GM10266 (cell line): ENCODE results near the gene NRG3.

Source experiments
- DNase-seq: peaks from one replicate; pipeline ENCODE4 v3.0.0; 2012; ENCODE audit errors: extremely low spot score
- TF ChIP-seq, protein P1 (sequence below): IDR thresholded peaks from 2 replicates; pipeline ENCODE4 v1.5.1; 2012; ENCODE audit warnings: mild to moderate bottlenecking, low read depth; ENCODE audit not compliant: control insufficient read depth, insufficient read depth; ENCODE audit errors: missing control alignments

NRG3 gene

DNA sequence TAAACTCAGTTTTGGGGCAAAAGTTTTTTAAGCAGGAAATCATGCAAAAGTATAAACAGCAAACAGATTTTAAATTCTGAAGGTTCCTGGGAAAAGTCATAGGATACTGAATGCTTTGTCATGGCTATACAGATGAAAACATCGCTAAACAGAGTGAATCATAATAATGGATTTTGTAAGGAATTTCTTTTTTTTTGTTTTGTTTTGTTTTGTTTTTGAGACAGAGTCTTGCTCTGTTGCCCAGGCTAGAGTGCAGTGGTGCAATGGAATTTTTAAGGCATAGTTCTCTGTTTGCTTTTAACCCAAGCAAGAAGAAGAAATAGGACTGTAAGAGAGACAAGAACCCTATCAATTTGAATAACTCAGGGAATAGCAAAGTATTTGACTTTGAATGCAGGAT, 285.3 kb downstream of the NRG3 start:
- DNase-seq = no peak
- TF ChIP-seq, protein P1, sequence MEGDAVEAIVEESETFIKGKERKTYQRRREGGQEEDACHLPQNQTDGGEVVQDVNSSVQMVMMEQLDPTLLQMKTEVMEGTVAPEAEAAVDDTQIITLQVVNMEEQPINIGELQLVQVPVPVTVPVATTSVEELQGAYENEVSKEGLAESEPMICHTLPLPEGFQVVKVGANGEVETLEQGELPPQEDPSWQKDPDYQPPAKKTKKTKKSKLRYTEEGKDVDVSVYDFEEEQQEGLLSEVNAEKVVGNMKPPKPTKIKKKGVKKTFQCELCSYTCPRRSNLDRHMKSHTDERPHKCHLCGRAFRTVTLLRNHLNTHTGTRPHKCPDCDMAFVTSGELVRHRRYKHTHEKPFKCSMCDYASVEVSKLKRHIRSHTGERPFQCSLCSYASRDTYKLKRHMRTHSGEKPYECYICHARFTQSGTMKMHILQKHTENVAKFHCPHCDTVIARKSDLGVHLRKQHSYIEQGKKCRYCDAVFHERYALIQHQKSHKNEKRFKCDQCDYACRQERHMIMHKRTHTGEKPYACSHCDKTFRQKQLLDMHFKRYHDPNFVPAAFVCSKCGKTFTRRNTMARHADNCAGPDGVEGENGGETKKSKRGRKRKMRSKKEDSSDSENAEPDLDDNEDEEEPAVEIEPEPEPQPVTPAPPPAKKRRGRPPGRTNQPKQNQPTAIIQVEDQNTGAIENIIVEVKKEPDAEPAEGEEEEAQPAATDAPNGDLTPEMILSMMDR = no peak

- DNase-seq = no peak
- TF ChIP-seq, protein P1 = no peak
These were observed 286.3 kb downstream of the NRG3 start for GRCh38 chr10:82161264-82161663.

- TF ChIP-seq, protein P1 = no peak
- no peak for DNase-seq
These were observed 287.7 kb downstream of the NRG3 start for GRCh38 chr10:82162549-82163195.

DNA sequence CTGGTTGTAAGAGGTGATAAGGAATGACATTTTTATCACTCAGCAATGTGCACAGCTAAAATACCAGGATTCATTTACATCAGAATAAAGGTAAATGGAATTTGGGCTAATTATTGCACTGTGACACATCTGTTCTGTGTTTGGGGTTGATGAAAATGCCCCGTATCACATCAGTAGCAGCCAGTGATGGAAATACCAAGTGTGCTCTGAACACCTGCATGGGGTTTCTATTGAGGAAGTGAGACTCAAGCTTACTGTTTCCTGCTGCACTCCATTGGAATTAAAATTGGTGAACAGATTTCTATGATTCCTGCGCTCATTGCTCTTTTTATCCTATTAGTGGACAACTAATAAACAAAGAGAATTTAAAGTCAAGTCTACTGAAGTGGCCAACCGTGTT, 296.9 kb downstream of the NRG3 start:
- TF ChIP-seq, protein P1 = no peak

DNA sequence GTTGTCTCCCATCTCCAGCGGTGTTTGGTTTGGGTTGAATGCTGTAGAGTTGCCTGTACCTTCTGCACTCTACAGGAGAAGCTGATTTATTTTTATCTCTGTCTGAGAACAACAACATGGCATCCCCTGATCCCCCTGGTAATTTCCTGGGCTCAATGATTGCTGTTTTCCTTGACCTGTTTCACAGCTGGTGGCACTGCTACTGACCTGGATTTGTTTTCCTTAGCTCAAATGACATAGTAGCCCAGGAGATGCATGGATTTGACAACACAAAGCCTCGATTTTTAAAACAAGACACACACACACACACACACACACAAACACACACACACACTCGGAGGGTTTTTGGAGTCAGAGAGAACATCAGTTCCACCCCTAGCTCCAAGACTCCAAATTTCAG, 301.6 kb downstream of the NRG3 start:
- no peak for DNase-seq
- TF ChIP-seq, protein P1 = no peak

More for the DNA sequence above, 296.9 kb downstream of the NRG3 start:
- DNase-seq = no peak

DNA sequence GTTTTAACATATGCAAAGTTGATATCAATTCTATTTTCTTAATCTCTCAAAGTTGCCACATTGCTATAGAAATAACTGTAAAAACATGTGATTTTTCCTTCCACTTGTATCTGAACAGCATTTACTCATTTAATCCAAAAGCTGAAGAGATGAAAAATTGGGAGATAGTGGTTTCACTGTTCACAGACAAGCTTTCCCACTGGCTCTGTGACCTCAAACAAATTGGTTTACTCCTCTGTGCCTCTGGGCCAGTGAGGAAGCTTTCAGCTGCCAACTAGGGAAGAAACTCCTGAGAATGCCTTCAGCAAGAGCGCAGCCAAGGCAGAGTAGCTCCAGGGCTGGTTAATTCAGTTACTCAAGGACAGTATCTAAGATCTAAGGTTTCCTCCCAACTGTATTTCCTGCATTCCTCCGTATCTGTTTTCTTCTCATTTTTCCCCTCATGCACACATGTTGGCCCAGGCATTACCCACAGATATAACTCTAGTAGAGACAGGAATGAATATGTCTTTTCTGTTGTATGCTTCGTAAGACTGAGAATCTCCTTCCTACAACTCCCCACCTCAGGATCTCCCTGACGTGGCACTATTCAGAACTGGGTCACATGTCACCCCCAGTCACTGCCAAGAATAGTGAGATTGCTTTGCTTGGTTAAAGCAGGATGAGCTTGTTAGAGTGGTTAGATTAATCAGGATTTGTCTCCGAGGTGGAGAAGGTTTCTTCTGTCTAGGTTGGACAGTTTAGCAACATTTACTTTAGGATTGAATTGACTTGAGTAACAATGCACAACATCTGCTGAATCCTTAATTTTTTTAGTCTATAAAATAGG, 315.7 kb downstream of the NRG3 start:
- TF ChIP-seq, protein P1 = no peak
- DNase-seq = no peak

GRCh38 chr10:82191653-82192052, 316.7 kb downstream of the NRG3 start:
- DNase-seq = no peak
- TF ChIP-seq, protein P1 = no peak
